HEK293 (cell line): ENCODE data around the gene CHRM3.

Experiments used
- GFI1B ChIP-seq: fragments of 450-650 bp; formaldehyde crosslinking; IDR thresholded peaks from 2 replicates; pipeline ENCODE4 v1.5.1; 2016; ENCODE audit warnings: missing biosample characterization, missing genetic modification characterization
- ZBTB11 ChIP-seq: fragments of 450-650 bp; formaldehyde crosslinking; conservative IDR thresholded peaks from 2 replicates; pipeline ENCODE4 v1.5.1; 2016; ENCODE audit warnings: low read depth, missing biosample characterization, missing genetic modification characterization
- ZBTB8A ChIP-seq: fragments of 450-650 bp; formaldehyde crosslinking; IDR thresholded peaks from 2 replicates; pipeline ENCODE4 v1.5.1; 2016; ENCODE audit warnings: missing biosample characterization, missing genetic modification characterization
- ZNF132 ChIP-seq: fragments of 450-650 bp; formaldehyde crosslinking; IDR thresholded peaks from 2 replicates; pipeline ENCODE4 v1.5.1; 2017; ENCODE audit warnings: missing biosample characterization, missing genetic modification characterization, borderline replicate concordance
- ZNF19 ChIP-seq: fragments of 450-650 bp; formaldehyde crosslinking; IDR thresholded peaks from 2 replicates; pipeline ENCODE4; 2016; ENCODE audit warnings: missing biosample characterization, missing genetic modification characterization, low read depth
- ZNF274 ChIP-seq, 2 experiments: fragments of 200-500 bp in 1 of 2; fragments of 450-650 bp in 1 of 2; sonication (Bioruptor generic) in 1 of 2; formaldehyde crosslinking in 1 of 2; IDR thresholded peaks; 2 replicates each; pipeline versions ENCODE4 v1.5.1 to v1.6.1; 2014 to 2016; ENCODE audit warnings: borderline replicate concordance in 1 of 2, inconsistent platforms in 1 of 2, low read length in 1 of 2, missing biosample characterization in 1 of 2, missing genetic modification characterization in 1 of 2
- ZNF324 ChIP-seq: fragments of 450-650 bp; formaldehyde crosslinking; IDR thresholded peaks from 2 replicates; pipeline ENCODE4 v1.5.1; 2016; ENCODE audit warnings: missing biosample characterization, missing genetic modification characterization
- ZNF561 ChIP-seq: fragments of 450-650 bp; IDR thresholded peaks from 2 replicates; pipeline ENCODE4 v1.5.1; 2018; ENCODE audit warnings: missing biosample characterization, missing genetic modification characterization, borderline replicate concordance
- ZNF785 ChIP-seq: fragments of 450-650 bp; formaldehyde crosslinking; IDR thresholded peaks from 2 replicates; pipeline ENCODE4 v1.5.1; 2016; ENCODE audit warnings: missing biosample characterization, missing genetic modification characterization
- ZNF837 ChIP-seq: fragments of 450-650 bp; formaldehyde crosslinking; IDR thresholded peaks from 2 replicates; pipeline ENCODE4 v1.5.1; 2016; ENCODE audit warnings: missing biosample characterization, missing genetic modification characterization
- ZSCAN23 ChIP-seq: fragments of 450-650 bp; formaldehyde crosslinking; IDR thresholded peaks from 2 replicates; pipeline ENCODE4 v1.5.1; 2016; ENCODE audit warnings: missing biosample characterization, missing genetic modification characterization
- TF ChIP-seq, protein P1 (sequence below): fragments of 450-650 bp; formaldehyde crosslinking; IDR thresholded peaks from 2 replicates; pipeline ENCODE4 v1.5.1; 2016; ENCODE audit warnings: missing biosample characterization, missing genetic modification characterization
- TF ChIP-seq, protein P2 (sequence below): fragments of 450-650 bp; formaldehyde crosslinking; IDR thresholded peaks from 2 replicates; pipeline ENCODE4 v1.5.1; 2016; ENCODE audit warnings: missing biosample characterization, missing genetic modification characterization, low read depth
- TF ChIP-seq, protein P3 (sequence below): fragments of 450-650 bp; formaldehyde crosslinking; optimal IDR thresholded peaks from 2 replicates; pipeline ENCODE3; 2016; ENCODE audit warnings: missing biosample characterization, mild to moderate bottlenecking, missing genetic modification characterization

GRCh38 chr1:239382666-239383065 lies 3.7 kb upstream of the CHRM3 start:
- TF ChIP-seq, protein P1, sequence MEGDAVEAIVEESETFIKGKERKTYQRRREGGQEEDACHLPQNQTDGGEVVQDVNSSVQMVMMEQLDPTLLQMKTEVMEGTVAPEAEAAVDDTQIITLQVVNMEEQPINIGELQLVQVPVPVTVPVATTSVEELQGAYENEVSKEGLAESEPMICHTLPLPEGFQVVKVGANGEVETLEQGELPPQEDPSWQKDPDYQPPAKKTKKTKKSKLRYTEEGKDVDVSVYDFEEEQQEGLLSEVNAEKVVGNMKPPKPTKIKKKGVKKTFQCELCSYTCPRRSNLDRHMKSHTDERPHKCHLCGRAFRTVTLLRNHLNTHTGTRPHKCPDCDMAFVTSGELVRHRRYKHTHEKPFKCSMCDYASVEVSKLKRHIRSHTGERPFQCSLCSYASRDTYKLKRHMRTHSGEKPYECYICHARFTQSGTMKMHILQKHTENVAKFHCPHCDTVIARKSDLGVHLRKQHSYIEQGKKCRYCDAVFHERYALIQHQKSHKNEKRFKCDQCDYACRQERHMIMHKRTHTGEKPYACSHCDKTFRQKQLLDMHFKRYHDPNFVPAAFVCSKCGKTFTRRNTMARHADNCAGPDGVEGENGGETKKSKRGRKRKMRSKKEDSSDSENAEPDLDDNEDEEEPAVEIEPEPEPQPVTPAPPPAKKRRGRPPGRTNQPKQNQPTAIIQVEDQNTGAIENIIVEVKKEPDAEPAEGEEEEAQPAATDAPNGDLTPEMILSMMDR (tag by site-specific recombination) = no peak
- TF ChIP-seq ZNF561 (tag by site-specific recombination) (no peak), ZNF19 (tag by site-specific recombination) (no peak), ZNF837 (no peak), ZBTB8A (tag by site-specific recombination) (no peak), ZNF132 (tag by site-specific recombination) (no peak), ZBTB11 (tag by site-specific recombination) (no peak), ZNF324 (tag by site-specific recombination) (no peak), GFI1B (tag by site-specific recombination) (no peak), ZNF274 (IDR thresholded peaks at IDR 0.05; ENCODE audit: low read length) (no peak), ZNF274 (tag by site-specific recombination; IDR thresholded peaks at IDR 0.05; ENCODE audit: borderline replicate concordance) (no peak), ZSCAN23 (tag by site-specific recombination) (no peak), ZNF785 (tag by site-specific recombination) (no peak)
- TF ChIP-seq, protein P2, sequence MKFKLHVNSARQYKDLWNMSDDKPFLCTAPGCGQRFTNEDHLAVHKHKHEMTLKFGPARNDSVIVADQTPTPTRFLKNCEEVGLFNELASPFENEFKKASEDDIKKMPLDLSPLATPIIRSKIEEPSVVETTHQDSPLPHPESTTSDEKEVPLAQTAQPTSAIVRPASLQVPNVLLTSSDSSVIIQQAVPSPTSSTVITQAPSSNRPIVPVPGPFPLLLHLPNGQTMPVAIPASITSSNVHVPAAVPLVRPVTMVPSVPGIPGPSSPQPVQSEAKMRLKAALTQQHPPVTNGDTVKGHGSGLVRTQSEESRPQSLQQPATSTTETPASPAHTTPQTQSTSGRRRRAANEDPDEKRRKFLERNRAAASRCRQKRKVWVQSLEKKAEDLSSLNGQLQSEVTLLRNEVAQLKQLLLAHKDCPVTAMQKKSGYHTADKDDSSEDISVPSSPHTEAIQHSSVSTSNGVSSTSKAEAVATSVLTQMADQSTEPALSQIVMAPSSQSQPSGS = no peak
- TF ChIP-seq, protein P3, sequence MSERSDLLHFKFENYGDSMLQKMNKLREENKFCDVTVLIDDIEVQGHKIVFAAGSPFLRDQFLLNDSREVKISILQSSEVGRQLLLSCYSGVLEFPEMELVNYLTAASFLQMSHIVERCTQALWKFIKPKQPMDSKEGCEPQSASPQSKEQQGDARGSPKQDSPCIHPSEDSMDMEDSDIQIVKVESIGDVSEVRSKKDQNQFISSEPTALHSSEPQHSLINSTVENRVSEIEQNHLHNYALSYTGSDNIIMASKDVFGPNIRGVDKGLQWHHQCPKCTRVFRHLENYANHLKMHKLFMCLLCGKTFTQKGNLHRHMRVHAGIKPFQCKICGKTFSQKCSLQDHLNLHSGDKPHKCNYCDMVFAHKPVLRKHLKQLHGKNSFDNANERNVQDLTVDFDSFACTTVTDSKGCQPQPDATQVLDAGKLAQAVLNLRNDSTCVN = no peak
